H9 (cell line): ENCODE measurements around the gene PLK1. TPM values are rescaled to one million over a fixed set of nuclear protein-coding genes. Genes with fewer than 3 reads are reported as not detected.
"Not testable (repeated sequence)": the region's sequence is repeated elsewhere in the genome, so short reads cannot be mapped to it uniquely, and the experiment has no call there.

ENCODE experiments used
- DNase-seq: peaks from one replicate; pipeline ENCODE4 v3.0.0-alpha.2; 2017
- H2AFZ ChIP-seq: one replicate; pipeline ENCODE4 v1.6.1; 2013; ENCODE audit warnings: mild to moderate bottlenecking, low read length, control low read depth, moderate library complexity
- H2AK5ac ChIP-seq: 2 replicates; pipeline ENCODE4 v1.6.1; 2013; ENCODE audit warnings: low read length, control low read depth, mixed read lengths; ENCODE audit not compliant: insufficient read length
- H2BK120ac ChIP-seq: one replicate; pipeline ENCODE4 v1.6.1; 2013; ENCODE audit warnings: low read depth, mild to moderate bottlenecking, low read length, control low read depth, inconsistent platforms; ENCODE audit not compliant: poor library complexity, severe bottlenecking
- H2BK12ac ChIP-seq: 2 replicates; pipeline ENCODE4 v1.6.1; 2013; ENCODE audit warnings: low read length, control low read depth, mixed read lengths, low read depth; ENCODE audit not compliant: insufficient read length
- H2BK15ac ChIP-seq: 2 replicates; pipeline ENCODE4 v1.6.1; 2013; ENCODE audit warnings: low read depth, low read length, control low read depth
- H2BK20ac ChIP-seq: one replicate; pipeline ENCODE4 v1.6.1; 2013; ENCODE audit warnings: low read depth, mild to moderate bottlenecking, low read length, control low read depth, inconsistent platforms; ENCODE audit not compliant: poor library complexity, severe bottlenecking
- H2BK5ac ChIP-seq: 2 replicates; pipeline ENCODE4 v1.6.1; 2013; ENCODE audit warnings: low read length, control low read depth, mixed read lengths; ENCODE audit not compliant: insufficient read length
- H3K14ac ChIP-seq: 2 replicates; pipeline ENCODE4 v1.6.1; 2013; ENCODE audit warnings: low read length, control low read depth; ENCODE audit not compliant: insufficient read depth
- H3K18ac ChIP-seq: 2 replicates; pipeline ENCODE4 v1.6.1; 2013; ENCODE audit warnings: low read depth, mild to moderate bottlenecking, mixed read lengths, low read length, control low read depth; ENCODE audit not compliant: insufficient read length
- H3K23ac ChIP-seq: 2 replicates; pipeline ENCODE4 v1.6.1; 2013; ENCODE audit warnings: low read length, control low read depth, mixed read lengths, low read depth; ENCODE audit not compliant: insufficient read length
- H3K23me2 ChIP-seq: 2 replicates; pipeline ENCODE4 v1.6.1; 2013; ENCODE audit warnings: low read depth, mild to moderate bottlenecking, mixed read lengths, low read length, control low read depth; ENCODE audit not compliant: insufficient read length, poor library complexity, severe bottlenecking
- H3K27ac ChIP-seq: 2 replicates; pipeline ENCODE4 v1.5.1; 2013; ENCODE audit warnings: low read length, control low read depth, mixed read lengths, low read depth; ENCODE audit not compliant: insufficient read length
- H3K27me3 ChIP-seq: 2 replicates; pipeline ENCODE4 v1.6.1; 2013; ENCODE audit warnings: low read length, control low read depth, inconsistent platforms; ENCODE audit not compliant: insufficient read depth
- H3K4ac ChIP-seq: 2 replicates; pipeline ENCODE4 v1.6.1; 2013; ENCODE audit warnings: low read depth, mild to moderate bottlenecking, control low read depth, inconsistent platforms, low read length, moderate library complexity
- H3K4me1 ChIP-seq: 2 replicates; pipeline ENCODE4 v1.6.1; 2013; ENCODE audit warnings: low read length, control low read depth, inconsistent platforms; ENCODE audit not compliant: insufficient read depth
- H3K4me2 ChIP-seq: 2 replicates; pipeline ENCODE4 v1.6.1; 2013; ENCODE audit warnings: low read length, control low read depth, mixed read lengths; ENCODE audit not compliant: insufficient read length, insufficient read depth
- H3K56ac ChIP-seq: 2 replicates; pipeline ENCODE4 v1.6.1; 2013; ENCODE audit warnings: low read depth, mild to moderate bottlenecking, mixed read lengths, low read length, control low read depth; ENCODE audit not compliant: insufficient read length
- H3K79me1 ChIP-seq: 2 replicates; pipeline ENCODE4 v1.6.1; 2013; ENCODE audit warnings: low read depth, mild to moderate bottlenecking, moderate library complexity, low read length, control low read depth, inconsistent platforms; ENCODE audit not compliant: insufficient read depth, poor library complexity, severe bottlenecking
- H3K79me2 ChIP-seq: 2 replicates; pipeline ENCODE4 v1.6.1; 2013; ENCODE audit warnings: low read length, control low read depth, inconsistent platforms; ENCODE audit not compliant: insufficient read depth
- H3K9ac ChIP-seq: 2 replicates; pipeline ENCODE4 v1.6.1; 2013; ENCODE audit warnings: low read length, control low read depth, mixed read lengths; ENCODE audit not compliant: insufficient read length; ENCODE audit errors: extremely low read depth
- H3K9me3 ChIP-seq: one replicate; pipeline ENCODE4 v1.6.1; 2013; ENCODE audit warnings: low read depth, low read length, inconsistent platforms; ENCODE audit not compliant: control insufficient read depth
- H3T11ph ChIP-seq: one replicate; pipeline ENCODE4 v1.6.1; 2013; ENCODE audit warnings: mild to moderate bottlenecking, low read length, control low read depth, inconsistent platforms
- H4K20me1 ChIP-seq: one replicate; pipeline ENCODE4 v1.6.1; 2013; ENCODE audit not compliant: control insufficient read depth, insufficient read length, insufficient read depth
- H4K5ac ChIP-seq: 2 replicates; pipeline ENCODE4 v1.6.1; 2013; ENCODE audit warnings: low read depth, mild to moderate bottlenecking, mixed read lengths, low read length, control low read depth; ENCODE audit not compliant: insufficient read length
- H4K8ac ChIP-seq: replicated peaks from 2 replicates; pipeline ENCODE4 v1.6.1; 2013; ENCODE audit warnings: low read length, control low read depth, mixed read lengths, low read depth; ENCODE audit not compliant: insufficient read length
- H4K91ac ChIP-seq: 2 replicates; pipeline ENCODE4 v1.6.1; 2013; ENCODE audit warnings: low read depth, mild to moderate bottlenecking, moderate library complexity, mixed read lengths, low read length, control low read depth; ENCODE audit not compliant: insufficient read length
- H3K27ac Mint-ChIP-seq, 3 experiments: 2 replicates in 2 of 3; 3 replicates in 1 of 3; pipeline ENCODE4 v1.8.0; 2020 to 2021; ENCODE audit warnings: mixed read lengths in 3 of 3, mild to moderate bottlenecking in 1 of 3, moderate library complexity in 1 of 3
- H3K27me3 Mint-ChIP-seq: 2 replicates; pipeline ENCODE4 v1.8.0; 2021; ENCODE audit warnings: low read depth, mild to moderate bottlenecking, moderate library complexity, mixed read lengths
- H3K36me3 Mint-ChIP-seq, 3 experiments: 2 replicates in 2 of 3; 3 replicates in 1 of 3; pipeline ENCODE4 v1.8.0; 2020 to 2021; ENCODE audit warnings: low read depth in 3 of 3, mixed read lengths in 3 of 3; ENCODE audit not compliant: insufficient read depth in 1 of 3
- H3K4me1 Mint-ChIP-seq, 2 experiments: 2 replicates each; pipeline ENCODE4 v1.8.0; 2020; ENCODE audit warnings: mixed read lengths in 2 of 2
- H3K4me3 Mint-ChIP-seq, 2 experiments: 2 replicates in 1 of 2; 3 replicates in 1 of 2; pipeline ENCODE4 v1.8.0; 2020 to 2021; ENCODE audit warnings: mild to moderate bottlenecking in 2 of 2, mixed read lengths in 2 of 2, moderate library complexity in 1 of 2
- H3K9me3 Mint-ChIP-seq, 2 experiments: 2 replicates in 1 of 2; 3 replicates in 1 of 2; pipeline ENCODE4 v1.8.0; 2020; ENCODE audit warnings: mild to moderate bottlenecking in 2 of 2, mixed read lengths in 2 of 2, moderate library complexity in 1 of 2
- WGBS: extraction: QIAGEN DNeasy Blood & Tissue Kit; methylation state at CpG from one replicate; pipeline ENCODE4 v1.1.7; 2013; ENCODE audit warnings: missing lambda C conversion rate, low lambda C conversion rate, mixed read lengths; ENCODE audit not compliant: insufficient read length; ENCODE audit errors: extremely low coverage; 5-methylcytosine and 5-hydroxymethylcytosine counted together
- total RNA-seq: library from RNA; stranded (reverse); gene quantifications from 2 replicates; pipeline ENCODE4 v1.2.1, GENCODE V29; 2021
- TF ChIP-seq, protein P1 (sequence below): fragments of 200-600 bp; sonication (generic); conservative IDR thresholded peaks from 3 replicates; pipeline ENCODE4 v1.8.0; 2021; ENCODE audit warnings: antibody characterized with exemption, mild to moderate bottlenecking

PLK1 gene
- total RNA-seq, 1 experiment from 2014 or later, result 140 TPM

DNA sequence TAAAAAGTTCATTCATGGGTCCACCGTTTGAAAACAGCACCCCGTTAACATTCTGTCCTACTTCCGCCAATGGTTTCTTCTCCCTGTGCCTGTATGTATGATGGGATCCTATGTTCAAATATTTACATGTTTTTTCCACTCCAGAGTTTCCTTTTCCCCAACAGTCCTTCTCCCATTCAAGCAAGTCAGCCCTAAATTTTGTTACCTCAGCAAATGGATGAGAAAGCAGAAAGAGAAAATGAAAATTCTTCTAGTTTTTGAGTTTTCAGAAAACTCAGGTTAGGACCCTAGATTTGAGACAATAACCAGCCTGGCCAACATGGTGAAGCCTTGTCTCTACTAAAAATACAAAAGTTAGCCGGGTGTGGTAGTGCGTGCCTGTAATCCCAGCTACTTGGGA, 37.8 kb downstream of the PLK1 start:
- Histone ChIP-seq H3K4me2 (no peak overlapping the region), H4K5ac (no peak overlapping the region), H3K4ac (no peak overlapping the region), H3K18ac (no peak overlapping the region), H2AK5ac (no peak overlapping the region), H4K8ac (no peak overlapping the region), H3K23ac (no peak overlapping the region), H3K4me1 (no peaks in the 10 kb centered on the region), H3K27me3 (peaks cover 3% of the 10 kb centered on the region; the same call in 1 of the 2 replicates), H3K9ac (no peak overlapping the region), H2AFZ (no peak overlapping the region), H3K56ac (no peak overlapping the region), H3K79me1 (no peaks in the 10 kb centered on the region), H3K23me2 (peaks cover 8% of the 10 kb centered on the region), H4K91ac (no peak overlapping the region), H2BK120ac (no peak overlapping the region), H3K79me2 (no peaks in the 10 kb centered on the region), H2BK5ac (no peak overlapping the region), H3T11ph (no peak overlapping the region), H2BK12ac (no peak overlapping the region), H3K14ac (no peak overlapping the region), H2BK20ac (no peak overlapping the region), H3K9me3 (no peaks in the 10 kb centered on the region), H2BK15ac (no peak overlapping the region), H4K20me1 (peaks cover 3% of the 10 kb centered on the region), H3K27ac (no peak overlapping the region)
- no peak for DNase-seq
- H3K4me3 Mint-ChIP-seq, result no peak overlapping the region
- no peaks in the 10 kb centered on the region for H3K36me3 Mint-ChIP-seq
- H3K27ac Mint-ChIP-seq, result no peak overlapping the region; a peak in 1 of 7 replicates
- H3K27me3 Mint-ChIP-seq, result peaks cover 20% of the 10 kb centered on the region
- peaks cover 2 to 9% of the 10 kb centered on the region in 2 experiments; a peak in 3 of 4 replicates for H3K4me1 Mint-ChIP-seq
- H3K9me3 Mint-ChIP-seq, result peaks cover 0 to 2% of the 10 kb centered on the region in 2 experiments; a peak in 2 of 5 replicates
- no CpG with 5 or more reads among the region's 5 CpGs for WGBS
- TF ChIP-seq, protein P1, sequence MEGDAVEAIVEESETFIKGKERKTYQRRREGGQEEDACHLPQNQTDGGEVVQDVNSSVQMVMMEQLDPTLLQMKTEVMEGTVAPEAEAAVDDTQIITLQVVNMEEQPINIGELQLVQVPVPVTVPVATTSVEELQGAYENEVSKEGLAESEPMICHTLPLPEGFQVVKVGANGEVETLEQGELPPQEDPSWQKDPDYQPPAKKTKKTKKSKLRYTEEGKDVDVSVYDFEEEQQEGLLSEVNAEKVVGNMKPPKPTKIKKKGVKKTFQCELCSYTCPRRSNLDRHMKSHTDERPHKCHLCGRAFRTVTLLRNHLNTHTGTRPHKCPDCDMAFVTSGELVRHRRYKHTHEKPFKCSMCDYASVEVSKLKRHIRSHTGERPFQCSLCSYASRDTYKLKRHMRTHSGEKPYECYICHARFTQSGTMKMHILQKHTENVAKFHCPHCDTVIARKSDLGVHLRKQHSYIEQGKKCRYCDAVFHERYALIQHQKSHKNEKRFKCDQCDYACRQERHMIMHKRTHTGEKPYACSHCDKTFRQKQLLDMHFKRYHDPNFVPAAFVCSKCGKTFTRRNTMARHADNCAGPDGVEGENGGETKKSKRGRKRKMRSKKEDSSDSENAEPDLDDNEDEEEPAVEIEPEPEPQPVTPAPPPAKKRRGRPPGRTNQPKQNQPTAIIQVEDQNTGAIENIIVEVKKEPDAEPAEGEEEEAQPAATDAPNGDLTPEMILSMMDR, result no peak

DNA sequence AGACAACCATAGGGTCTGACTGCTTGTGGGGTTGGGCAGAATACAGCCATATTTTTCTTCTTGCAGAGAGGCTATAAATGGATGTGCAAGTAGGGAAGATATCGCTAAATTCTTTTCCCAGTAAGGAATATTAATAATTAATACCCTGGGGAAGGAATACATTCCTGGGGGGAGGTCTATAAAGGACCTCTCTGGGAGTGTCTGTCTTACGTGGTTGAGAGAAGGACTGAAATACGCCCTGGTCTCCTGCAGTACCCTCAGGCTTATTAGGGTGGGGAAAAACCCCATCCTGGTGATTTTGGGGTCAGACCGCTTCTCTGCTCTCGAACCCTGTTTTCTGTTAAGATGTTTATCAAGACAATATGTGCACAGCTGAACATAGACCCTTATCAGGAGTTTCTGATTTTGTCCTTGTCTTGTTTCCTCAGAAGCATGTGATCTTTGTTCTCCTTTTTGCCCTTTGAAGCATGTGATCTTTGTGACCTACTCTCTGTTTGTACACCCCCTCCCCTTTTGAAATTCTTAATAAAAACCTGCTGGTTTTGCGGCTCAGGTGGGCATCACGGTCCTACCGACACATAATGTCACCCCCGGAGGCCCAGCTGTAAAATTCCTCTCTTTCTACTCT, 44.0 kb downstream of the PLK1 start:
- H4K5ac ChIP-seq, H3K14ac ChIP-seq, H2BK20ac ChIP-seq, H3K23ac ChIP-seq, H3K4ac ChIP-seq, H3K79me1 ChIP-seq, H2BK12ac ChIP-seq, H2BK5ac ChIP-seq, H2BK120ac ChIP-seq, H3K79me2 ChIP-seq, H3K36me3 Mint-ChIP-seq, H2AK5ac ChIP-seq, H2BK15ac ChIP-seq, H3K18ac ChIP-seq, H3K4me2 ChIP-seq, H4K20me1 ChIP-seq, DNase-seq, H4K91ac ChIP-seq, H3K27ac Mint-ChIP-seq, H3K4me1 ChIP-seq, H3K23me2 ChIP-seq, H3K56ac ChIP-seq, H3K9me3 ChIP-seq, H3K9ac ChIP-seq, H3K4me3 Mint-ChIP-seq, H3K27ac ChIP-seq, H2AFZ ChIP-seq, H3K27me3 ChIP-seq, H3T11ph ChIP-seq, H3K4me1 Mint-ChIP-seq, H4K8ac ChIP-seq: not testable (repeated sequence)
- WGBS, result no CpG with 5 or more reads among the region's 9 CpGs
- H3K9me3 Mint-ChIP-seq, result peaks cover 8 to 13% of the 10 kb centered on the region in 2 experiments
- H3K27me3 Mint-ChIP-seq, result peaks cover 12% of the 10 kb centered on the region
